GM23338 (cell line): ENCODE data around the gene NLRP6. TPM values are rescaled to one million over a fixed set of nuclear protein-coding genes. Genes with fewer than 3 reads are reported as not detected.

Experiments used
- ATAC-seq: fragments of 200-7000 bp; cut with Tn5 transposase; 3 replicates; pipeline ENCODE4 v1.9.1; 2020
- DNase-seq: peaks from one replicate; pipeline ENCODE4 v3.0.0-alpha.2; 2015; ENCODE audit warnings: low spot score
- H2AFZ ChIP-seq: fragments of 200-600 bp; sonication (generic); 2 replicates; pipeline ENCODE4 v1.8.0; 2016; ENCODE audit warnings: antibody characterized with exemption, mild to moderate bottlenecking, moderate library complexity
- H3F3A ChIP-seq: fragments of 200-600 bp; sonication (generic); replicated peaks from 2 replicates; pipeline ENCODE4 v1.8.0; 2017; ENCODE audit warnings: antibody characterized with exemption, mixed run types, low read depth
- H3K27ac ChIP-seq: fragments of 200-600 bp; sonication (generic); 2 replicates; pipeline ENCODE4 v1.6.1; 2016; ENCODE audit warnings: low read depth
- H3K27me3 ChIP-seq: fragments of 200-600 bp; sonication (generic); 2 replicates; pipeline ENCODE4 v1.8.0; 2016; ENCODE audit warnings: mild to moderate bottlenecking, mixed run types, moderate library complexity; ENCODE audit not compliant: insufficient read depth
- H3K36me3 ChIP-seq: fragments of 200-600 bp; sonication (generic); 2 replicates; pipeline ENCODE4 v1.8.0; 2016; ENCODE audit warnings: mild to moderate bottlenecking; ENCODE audit not compliant: insufficient read depth
- H3K4me1 ChIP-seq: fragments of 200-600 bp; sonication (generic); 2 replicates; pipeline ENCODE4 v1.8.0; 2016; ENCODE audit warnings: mild to moderate bottlenecking, moderate library complexity; ENCODE audit not compliant: insufficient read depth
- H3K4me2 ChIP-seq: fragments of 200-600 bp; sonication (generic); 2 replicates; pipeline ENCODE4 v1.7.1; 2017; ENCODE audit warnings: mixed run types
- H3K4me3 ChIP-seq: fragments of 200-600 bp; sonication (generic); 2 replicates; pipeline ENCODE4 v1.6.1; 2016; ENCODE audit warnings: mixed run types
- H3K79me2 ChIP-seq: fragments of 200-600 bp; sonication (generic); replicated peaks from 2 replicates; pipeline ENCODE4 v1.8.0; 2017; ENCODE audit warnings: mild to moderate bottlenecking; ENCODE audit not compliant: insufficient read depth
- H3K9me2 ChIP-seq: fragments of 200-600 bp; sonication (generic); 2 replicates; pipeline ENCODE4 v1.8.0; 2017; ENCODE audit not compliant: insufficient read depth
- H4K20me1 ChIP-seq: fragments of 200-600 bp; sonication (generic); replicated peaks from 2 replicates; pipeline ENCODE4 v1.8.0; 2017; ENCODE audit warnings: mild to moderate bottlenecking; ENCODE audit not compliant: insufficient read depth
- H3K27ac Mint-ChIP-seq: 2 replicates; pipeline ENCODE4 v1.8.0; 2020; ENCODE audit warnings: inconsistent platforms, mild to moderate bottlenecking, moderate library complexity, mixed read lengths
- H3K27me3 Mint-ChIP-seq: 3 replicates; pipeline ENCODE4 v1.8.0; 2022; ENCODE audit warnings: low read depth, mild to moderate bottlenecking, moderate library complexity, mixed read lengths, inconsistent platforms; ENCODE audit not compliant: insufficient read depth, poor library complexity
- H3K36me3 Mint-ChIP-seq: 3 replicates; pipeline ENCODE4 v1.8.0; 2021; ENCODE audit warnings: low read depth, mild to moderate bottlenecking, inconsistent platforms, moderate library complexity, mixed read lengths
- H3K4me1 Mint-ChIP-seq: 3 replicates; pipeline ENCODE4 v1.8.0; 2020; ENCODE audit warnings: mild to moderate bottlenecking, inconsistent platforms, mixed read lengths
- H3K4me3 Mint-ChIP-seq: 3 replicates; pipeline ENCODE4 v1.8.0; 2021; ENCODE audit warnings: moderate library complexity, mild to moderate bottlenecking, inconsistent platforms, mixed read lengths
- H3K9me3 Mint-ChIP-seq: 3 replicates; pipeline ENCODE4 v1.8.0; 2020; ENCODE audit warnings: moderate library complexity, mild to moderate bottlenecking, inconsistent platforms, mixed read lengths
- CREB1 ChIP-seq: fragments of 250-450 bp; sonication (Bioruptor Pico); IDR thresholded peaks from 2 replicates; pipeline ENCODE4 v1.5.0; 2020; ENCODE audit warnings: low read depth, mild to moderate bottlenecking, moderate library complexity
- CTCF ChIP-seq, 2 experiments: fragments of 200-600 bp in 1 of 2; sonication (generic) in 1 of 2; conservative IDR thresholded peaks; 2 replicates each; pipeline versions ENCODE4 v1.5.1 to v1.6.1; 2016 to 2017; ENCODE audit warnings: antibody characterized with exemption in 2 of 2, low read depth in 2 of 2, mild to moderate bottlenecking in 2 of 2, moderate library complexity in 1 of 2
- ETS1 ChIP-seq: IDR thresholded peaks from 2 replicates; pipeline ENCODE4 v1.6.1; 2016; ENCODE audit warnings: antibody characterized with exemption
- EZH2 ChIP-seq: fragments of 200-600 bp; sonication (generic); IDR thresholded peaks from one replicate; pipeline ENCODE4 v1.8.0; 2017; ENCODE audit warnings: antibody characterized with exemption, mild to moderate bottlenecking, low read depth; ENCODE audit not compliant: unreplicated experiment
- NANOG ChIP-seq: IDR thresholded peaks from 2 replicates; pipeline ENCODE4 v1.6.1; 2016; ENCODE audit warnings: antibody characterized with exemption, borderline replicate concordance
- POLR2AphosphoS5 ChIP-seq: IDR thresholded peaks from 2 replicates; pipeline ENCODE4 v1.6.1; 2016; ENCODE audit warnings: antibody characterized with exemption, low read depth
- STAT1 ChIP-seq: IDR thresholded peaks from one replicate; pipeline ENCODE4 v1.6.1; 2016; ENCODE audit warnings: antibody characterized with exemption; ENCODE audit not compliant: unreplicated experiment
- ZNF114 ChIP-seq: fragments of 250-450 bp; sonication (Bioruptor Pico); IDR thresholded peaks from 2 replicates; pipeline ENCODE4 v1.5.0; 2020; ENCODE audit warnings: mild to moderate bottlenecking, moderate library complexity
- ZNF331 ChIP-seq: fragments of 250-450 bp; sonication (Bioruptor Pico); IDR thresholded peaks from 2 replicates; pipeline ENCODE4 v1.5.0; 2020; ENCODE audit warnings: low read depth, mild to moderate bottlenecking, moderate library complexity
- polyA plus RNA-seq: library from polyadenylated mRNA; unstranded; fragments of >200 nt; fragmentation: Nextera tagmentation; extraction: Ambion mirVana; gene quantifications from 2 replicates; pipeline ENCODE4 v1.2.1, GENCODE V29; 2016
- total RNA-seq: library from RNA; depleted of rRNA; stranded (reverse); fragments of >200 nt; shearing (Covaris generic); gene quantifications from 2 replicates; pipeline ENCODE4 v1.2.3, GENCODE V29; 2014
- TF ChIP-seq, protein P1 (sequence below): IDR thresholded peaks from one replicate; pipeline ENCODE4 v1.6.1; 2018; ENCODE audit warnings: antibody characterized with exemption; ENCODE audit not compliant: unreplicated experiment

Gene NLRP6
- total and polyA plus RNA-seq, 2 experiments from 2014 or later, result 0.15 to 0.73 TPM

- no peaks in the 10 kb centered on the region; the same call in none of the 3 replicates for H3K4me1 Mint-ChIP-seq
- Histone ChIP-seq H3K4me1 (no peaks in the 10 kb centered on the region), H3K9me2 (peaks cover 4% of the 10 kb centered on the region; the same call in 1 of the 2 replicates), H3F3A (peaks cover 16% of the 10 kb centered on the region), H3K4me2 (no peak overlapping the region), H3K79me2 (no peaks in the 10 kb centered on the region), H3K27me3 (no peaks in the 10 kb centered on the region), H2AFZ (no peak overlapping the region), H4K20me1 (no peaks in the 10 kb centered on the region), H3K27ac (peak overlapping the region; percentile 70), H3K4me3 (no peak overlapping the region), H3K36me3 (peaks cover 36% of the 10 kb centered on the region)
- H3K27ac Mint-ChIP-seq, result no peak overlapping the region
- no peak for TF ChIP-seq ZNF114 (CRISPR knock-in tag)
- peak; percentile 89 to 96 for TF ChIP-seq CTCF (conservative IDR thresholded peaks at IDR 0.05; ENCODE audit: low read depth in 2 of 2)
- no peak overlapping the region for H3K4me3 Mint-ChIP-seq
- DNase-seq (peak; percentile 85), ATAC-seq (peak; percentile 99)
- H3K9me3 Mint-ChIP-seq, result no peaks in the 10 kb centered on the region
- H3K27me3 Mint-ChIP-seq, result peaks cover 1% of the 10 kb centered on the region
- H3K36me3 Mint-ChIP-seq, result peaks cover 69% of the 10 kb centered on the region
Measured at GRCh38 chr11:250740-251299, 27.4 kb upstream of the NLRP6 start.

GRCh38 chr11:251550-251949 is 26.7 kb upstream of the NLRP6 start:
- H3K4me3 ChIP-seq, result no peak overlapping the region
- peak overlapping the region; percentile 66; the same call in 1 of the 2 replicates for H3K27ac ChIP-seq
- peaks cover 4% of the 10 kb centered on the region; the same call in 1 of the 2 replicates for H3K9me2 ChIP-seq
- peaks cover 1% of the 10 kb centered on the region for H3K27me3 Mint-ChIP-seq
- no peaks in the 10 kb centered on the region for H3K79me2 ChIP-seq
- ATAC-seq, result peak; percentile 33; the same call in 2 of the 3 replicates
- H4K20me1 ChIP-seq, result no peaks in the 10 kb centered on the region
- DNase-seq, result no peak
- peaks cover 16% of the 10 kb centered on the region for H3F3A ChIP-seq
- peaks cover 28% of the 10 kb centered on the region for H3K36me3 ChIP-seq
- no peak overlapping the region for H3K4me2 ChIP-seq
- H2AFZ ChIP-seq, result no peak overlapping the region
- H3K36me3 Mint-ChIP-seq, result peaks cover 62% of the 10 kb centered on the region
- no peak overlapping the region; the same call in 2 of the 3 replicates for H3K4me3 Mint-ChIP-seq
- peak in 1 of 2 experiments; percentile 16; a peak in 1 of 4 replicates for TF ChIP-seq CTCF (conservative IDR thresholded peaks at IDR 0.05; ENCODE audit: low read depth in 2 of 2)
- TF ChIP-seq NANOG, result no peak
- no peaks in the 10 kb centered on the region for H3K4me1 ChIP-seq
- H3K4me1 Mint-ChIP-seq, result no peaks in the 10 kb centered on the region; the same call in none of the 3 replicates
- H3K9me3 Mint-ChIP-seq, result no peaks in the 10 kb centered on the region
- H3K27ac Mint-ChIP-seq, result no peak overlapping the region
- no peaks in the 10 kb centered on the region for H3K27me3 ChIP-seq

DNA sequence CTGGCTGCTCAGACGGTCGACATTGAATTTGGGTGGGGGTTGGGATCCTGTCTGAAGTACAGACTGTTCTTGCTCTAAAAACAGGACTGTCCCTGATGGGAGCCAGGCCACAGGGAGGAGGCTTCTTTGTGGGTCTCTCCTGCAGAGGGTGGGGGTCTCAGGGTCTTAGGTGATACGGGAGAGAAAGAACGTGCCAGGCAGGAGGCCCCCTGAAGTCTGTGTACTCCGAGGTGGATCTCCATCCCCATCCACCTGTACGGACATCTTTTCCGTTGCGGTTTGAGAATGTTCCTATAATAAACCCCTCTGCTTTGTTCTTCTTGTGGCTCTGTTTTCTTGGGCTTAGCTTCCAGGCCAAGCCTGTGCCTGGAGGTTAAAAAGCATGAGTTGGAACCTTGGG is 25.5 kb upstream of the NLRP6 start:
- H3K9me3 Mint-ChIP-seq, result no peaks in the 10 kb centered on the region; the same call in 2 of the 3 replicates
- Histone ChIP-seq H3K4me1 (no peaks in the 10 kb centered on the region), H3K9me2 (peaks cover 4% of the 10 kb centered on the region; the same call in 1 of the 2 replicates), H3K4me3 (no peak overlapping the region), H3K36me3 (peaks cover 17% of the 10 kb centered on the region), H2AFZ (no peak overlapping the region), H3K4me2 (no peak overlapping the region), H3K27ac (no peak overlapping the region), H3K27me3 (no peaks in the 10 kb centered on the region), H3K79me2 (no peaks in the 10 kb centered on the region), H4K20me1 (no peaks in the 10 kb centered on the region), H3F3A (peaks cover 16% of the 10 kb centered on the region)
- H3K36me3 Mint-ChIP-seq, result peaks cover 51% of the 10 kb centered on the region
- H3K4me1 Mint-ChIP-seq, result no peaks in the 10 kb centered on the region; the same call in none of the 3 replicates
- no peak overlapping the region for H3K4me3 Mint-ChIP-seq
- ATAC-seq (no peak), DNase-seq (no peak)
- no peak overlapping the region for H3K27ac Mint-ChIP-seq
- H3K27me3 Mint-ChIP-seq, result peaks cover 1% of the 10 kb centered on the region
- TF ChIP-seq STAT1, result no peak
- no peak for TF ChIP-seq EZH2
- TF ChIP-seq CREB1 (CRISPR knock-in tag), result no peak
- no peak for TF ChIP-seq NANOG
- no peak for TF ChIP-seq ZNF331
- no peak for TF ChIP-seq ETS1
- no peak for TF ChIP-seq POLR2AphosphoS5
- TF ChIP-seq, protein P1, sequence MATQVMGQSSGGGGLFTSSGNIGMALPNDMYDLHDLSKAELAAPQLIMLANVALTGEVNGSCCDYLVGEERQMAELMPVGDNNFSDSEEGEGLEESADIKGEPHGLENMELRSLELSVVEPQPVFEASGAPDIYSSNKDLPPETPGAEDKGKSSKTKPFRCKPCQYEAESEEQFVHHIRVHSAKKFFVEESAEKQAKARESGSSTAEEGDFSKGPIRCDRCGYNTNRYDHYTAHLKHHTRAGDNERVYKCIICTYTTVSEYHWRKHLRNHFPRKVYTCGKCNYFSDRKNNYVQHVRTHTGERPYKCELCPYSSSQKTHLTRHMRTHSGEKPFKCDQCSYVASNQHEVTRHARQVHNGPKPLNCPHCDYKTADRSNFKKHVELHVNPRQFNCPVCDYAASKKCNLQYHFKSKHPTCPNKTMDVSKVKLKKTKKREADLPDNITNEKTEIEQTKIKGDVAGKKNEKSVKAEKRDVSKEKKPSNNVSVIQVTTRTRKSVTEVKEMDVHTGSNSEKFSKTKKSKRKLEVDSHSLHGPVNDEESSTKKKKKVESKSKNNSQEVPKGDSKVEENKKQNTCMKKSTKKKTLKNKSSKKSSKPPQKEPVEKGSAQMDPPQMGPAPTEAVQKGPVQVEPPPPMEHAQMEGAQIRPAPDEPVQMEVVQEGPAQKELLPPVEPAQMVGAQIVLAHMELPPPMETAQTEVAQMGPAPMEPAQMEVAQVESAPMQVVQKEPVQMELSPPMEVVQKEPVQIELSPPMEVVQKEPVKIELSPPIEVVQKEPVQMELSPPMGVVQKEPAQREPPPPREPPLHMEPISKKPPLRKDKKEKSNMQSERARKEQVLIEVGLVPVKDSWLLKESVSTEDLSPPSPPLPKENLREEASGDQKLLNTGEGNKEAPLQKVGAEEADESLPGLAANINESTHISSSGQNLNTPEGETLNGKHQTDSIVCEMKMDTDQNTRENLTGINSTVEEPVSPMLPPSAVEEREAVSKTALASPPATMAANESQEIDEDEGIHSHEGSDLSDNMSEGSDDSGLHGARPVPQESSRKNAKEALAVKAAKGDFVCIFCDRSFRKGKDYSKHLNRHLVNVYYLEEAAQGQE, result no peak
